SU-DHL-6 (cell line): Measurements from ENCODE around the gene NSUN4.

Experiments
- H2AFZ ChIP-seq: fragments of 200-600 bp; sonication (generic); 2 replicates; pipeline ENCODE4 v1.6.1; 2014; ENCODE audit warnings: low read depth, mild to moderate bottlenecking, moderate library complexity, mixed read lengths, antibody characterized with exemption, low read length; ENCODE audit not compliant: severe bottlenecking
- H3F3A ChIP-seq: fragments of 200-600 bp; shearing (Covaris generic); 2 replicates; pipeline ENCODE4 v1.6.0; 2016; ENCODE audit warnings: antibody characterized with exemption, mild to moderate bottlenecking; ENCODE audit not compliant: insufficient read depth
- H3K27ac ChIP-seq: fragments of 200-600 bp; sonication (generic); 2 replicates; pipeline ENCODE4 v1.5.1; 2016; ENCODE audit warnings: low read depth, mild to moderate bottlenecking, low read length, moderate library complexity, mixed read lengths
- H3K27me3 ChIP-seq: fragments of 200-600 bp; sonication (generic), shearing (Covaris generic); 2 replicates; pipeline ENCODE4 v1.6.0; 2014; ENCODE audit warnings: mild to moderate bottlenecking, low read length
- H3K36me3 ChIP-seq: fragments of 200-600 bp; sonication (generic); 2 replicates; pipeline ENCODE4 v1.6.1; 2014; ENCODE audit warnings: mild to moderate bottlenecking, low read length, mixed read lengths
- H3K4me2 ChIP-seq: fragments of 300-600, 200-600 bp; shearing (Covaris generic), sonication (generic); 2 replicates; pipeline ENCODE4 v1.6.0; 2014; ENCODE audit warnings: low read length, low read depth, mild to moderate bottlenecking; ENCODE audit not compliant: poor library complexity, severe bottlenecking
- H3K4me3 ChIP-seq: fragments of 200-600 bp; sonication (generic); 2 replicates; pipeline ENCODE4 v1.5.1; 2014; ENCODE audit warnings: antibody characterized with exemption, low read length, mild to moderate bottlenecking, mixed read lengths; ENCODE audit not compliant: insufficient read depth, poor library complexity, severe bottlenecking
- H3K79me2 ChIP-seq: fragments of 200-600 bp; sonication (generic); 2 replicates; pipeline ENCODE4 v1.6.1; 2014; ENCODE audit warnings: mild to moderate bottlenecking, low read length, moderate library complexity; ENCODE audit not compliant: insufficient read depth
- H3K9ac ChIP-seq: fragments of 200-600 bp; sonication (generic); 2 replicates; pipeline ENCODE4 v1.7.0; 2014; ENCODE audit warnings: mild to moderate bottlenecking, low read length
- H3K9me2 ChIP-seq: fragments of 200-600 bp; sonication (generic); replicated peaks from 2 replicates; pipeline ENCODE4 v1.6.1; 2014; ENCODE audit warnings: low read length; ENCODE audit not compliant: insufficient read depth
- H3K9me3 ChIP-seq: fragments of 200-600 bp; sonication (generic); 2 replicates; pipeline ENCODE4 v1.6.1; 2014; ENCODE audit warnings: low read length, mixed read lengths; ENCODE audit not compliant: insufficient read depth
- H4K20me1 ChIP-seq: fragments of 200-600 bp; sonication (generic); 2 replicates; pipeline ENCODE4 v1.6.1; 2014; ENCODE audit warnings: low read depth, mild to moderate bottlenecking, antibody characterized with exemption, low read length, moderate library complexity, mixed read lengths
- EZH2phosphoT487 ChIP-seq: fragments of 200-600 bp; sonication (generic), shearing (Covaris generic); conservative IDR thresholded peaks from 2 replicates; pipeline ENCODE4 v1.6.1; 2018; ENCODE audit warnings: mild to moderate bottlenecking, antibody characterized with exemption, low read length, moderate library complexity, mixed read lengths
- TF ChIP-seq, protein P1 (sequence below): fragments of 200-600 bp; sonication (generic); IDR thresholded peaks from one replicate; pipeline ENCODE4 v1.5.1; 2017; ENCODE audit warnings: antibody characterized with exemption, mild to moderate bottlenecking, low read length, moderate library complexity; ENCODE audit not compliant: insufficient read depth, poor library complexity, severe bottlenecking

NSUN4 gene

DNA sequence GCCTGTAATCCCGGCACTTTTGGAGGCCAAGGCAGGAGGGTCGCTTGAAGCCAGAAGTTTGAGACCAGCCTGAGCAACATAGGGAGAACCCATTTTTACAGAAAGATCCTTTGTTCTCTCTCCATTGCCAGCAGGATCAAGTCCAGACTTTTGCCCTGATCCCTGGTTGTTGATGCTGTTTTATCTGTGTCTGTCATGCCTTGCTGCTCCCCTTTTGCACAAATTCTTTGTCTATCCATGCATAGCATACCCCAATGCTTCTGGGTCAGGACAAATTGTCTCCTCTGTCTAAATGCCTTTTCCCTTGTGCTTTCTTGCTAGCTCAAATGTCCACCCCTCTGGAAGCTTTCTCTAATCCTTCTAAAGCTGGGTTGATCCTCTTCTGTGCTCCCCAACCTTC lies 28.2 kb downstream of the NSUN4 start:
- Histone ChIP-seq H3K79me2 (no peaks in the 10 kb centered on the region), H3K9me2 (no peaks in the 10 kb centered on the region), H4K20me1 (no peaks in the 10 kb centered on the region), H3F3A (no peaks in the 10 kb centered on the region), H3K9me3 (no peaks in the 10 kb centered on the region), H3K9ac (no peak overlapping the region), H2AFZ (no peak overlapping the region), H3K27me3 (no peaks in the 10 kb centered on the region), H3K4me2 (no peak overlapping the region), H3K4me3 (no peak overlapping the region), H3K36me3 (peaks cover 7% of the 10 kb centered on the region; the same call in 1 of the 2 replicates), H3K27ac (no peak overlapping the region)
- TF ChIP-seq, protein P1, sequence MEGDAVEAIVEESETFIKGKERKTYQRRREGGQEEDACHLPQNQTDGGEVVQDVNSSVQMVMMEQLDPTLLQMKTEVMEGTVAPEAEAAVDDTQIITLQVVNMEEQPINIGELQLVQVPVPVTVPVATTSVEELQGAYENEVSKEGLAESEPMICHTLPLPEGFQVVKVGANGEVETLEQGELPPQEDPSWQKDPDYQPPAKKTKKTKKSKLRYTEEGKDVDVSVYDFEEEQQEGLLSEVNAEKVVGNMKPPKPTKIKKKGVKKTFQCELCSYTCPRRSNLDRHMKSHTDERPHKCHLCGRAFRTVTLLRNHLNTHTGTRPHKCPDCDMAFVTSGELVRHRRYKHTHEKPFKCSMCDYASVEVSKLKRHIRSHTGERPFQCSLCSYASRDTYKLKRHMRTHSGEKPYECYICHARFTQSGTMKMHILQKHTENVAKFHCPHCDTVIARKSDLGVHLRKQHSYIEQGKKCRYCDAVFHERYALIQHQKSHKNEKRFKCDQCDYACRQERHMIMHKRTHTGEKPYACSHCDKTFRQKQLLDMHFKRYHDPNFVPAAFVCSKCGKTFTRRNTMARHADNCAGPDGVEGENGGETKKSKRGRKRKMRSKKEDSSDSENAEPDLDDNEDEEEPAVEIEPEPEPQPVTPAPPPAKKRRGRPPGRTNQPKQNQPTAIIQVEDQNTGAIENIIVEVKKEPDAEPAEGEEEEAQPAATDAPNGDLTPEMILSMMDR: no peak
- TF ChIP-seq EZH2phosphoT487: no peak

DNA sequence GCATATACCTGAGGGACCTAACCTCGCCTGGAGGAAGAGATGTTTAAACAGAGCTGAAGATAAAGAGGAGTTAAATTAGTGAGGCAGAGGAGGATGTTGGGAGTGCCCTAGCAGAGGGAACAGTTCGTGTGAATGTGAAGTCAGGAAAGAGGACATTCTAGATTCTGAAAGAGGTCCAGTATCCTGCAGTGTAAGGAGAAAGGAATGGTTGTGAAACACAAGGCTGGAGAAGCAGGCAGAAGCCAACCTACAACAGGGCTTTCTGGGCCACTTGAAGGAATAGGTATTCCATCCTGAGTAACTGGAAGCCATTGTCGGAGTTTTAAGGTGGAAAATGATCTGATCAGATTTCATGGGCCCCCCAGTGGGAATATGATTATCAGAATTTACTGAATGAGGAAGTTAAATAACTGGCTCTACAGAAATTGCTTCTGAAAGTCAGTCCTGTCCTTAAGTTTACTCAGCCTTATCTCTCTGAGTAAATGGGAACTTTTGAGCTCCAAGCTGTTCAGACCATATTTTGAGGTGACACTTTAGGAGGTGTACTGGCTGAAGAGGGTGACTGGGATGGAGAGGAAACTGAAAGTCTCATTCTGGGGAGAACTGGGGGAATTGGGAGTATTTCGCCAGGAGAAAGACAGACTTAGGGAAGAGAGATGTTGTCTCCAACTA lies 29.1 kb downstream of the NSUN4 start:
- Histone ChIP-seq H3K9me2 (no peaks in the 10 kb centered on the region), H3K4me2 (no peak overlapping the region), H3K79me2 (no peaks in the 10 kb centered on the region), H3F3A (no peaks in the 10 kb centered on the region), H3K27ac (no peak overlapping the region), H4K20me1 (no peaks in the 10 kb centered on the region), H2AFZ (no peak overlapping the region), H3K9me3 (no peaks in the 10 kb centered on the region), H3K27me3 (no peaks in the 10 kb centered on the region), H3K36me3 (peaks cover 7% of the 10 kb centered on the region; the same call in 1 of the 2 replicates), H3K4me3 (no peak overlapping the region), H3K9ac (no peak overlapping the region)
- TF ChIP-seq, protein P1: no peak
- no peak for TF ChIP-seq EZH2phosphoT487

DNA sequence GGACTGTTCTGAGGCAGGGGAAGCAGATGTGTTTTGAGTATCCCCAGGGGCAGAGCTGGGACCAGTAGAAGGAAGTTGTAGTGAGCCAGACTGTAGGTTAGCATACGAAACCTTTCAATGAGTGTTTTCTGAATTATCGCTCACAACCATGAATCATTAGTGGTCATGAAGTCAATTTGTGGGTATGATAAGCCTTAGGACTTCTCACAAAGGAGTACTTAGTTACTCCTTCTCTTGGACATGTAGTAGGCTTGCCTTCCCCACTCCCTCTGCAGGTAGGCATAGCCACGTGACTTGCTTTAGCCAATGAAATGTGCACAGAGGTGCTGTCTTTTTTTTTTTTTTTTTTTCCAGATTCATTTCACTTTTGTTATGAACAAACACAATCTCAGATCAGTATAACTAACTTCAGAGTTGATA lies 29.6 kb downstream of the NSUN4 start:
- Histone ChIP-seq H3K9ac (no peak overlapping the region), H3K79me2 (no peaks in the 10 kb centered on the region), H3K4me2 (no peak overlapping the region), H3K27ac (no peak overlapping the region), H3K36me3 (peaks cover 7% of the 10 kb centered on the region; the same call in 1 of the 2 replicates), H3K9me3 (no peaks in the 10 kb centered on the region), H2AFZ (no peak overlapping the region), H3K27me3 (no peaks in the 10 kb centered on the region), H4K20me1 (no peaks in the 10 kb centered on the region), H3F3A (no peaks in the 10 kb centered on the region), H3K4me3 (no peak overlapping the region), H3K9me2 (no peaks in the 10 kb centered on the region)
- TF ChIP-seq, protein P1: no peak
- TF ChIP-seq EZH2phosphoT487: no peak
